Tibial nerve (tissue), 4 donors: ENCODE results near the gene UPB1. TPM values are rescaled to one million over a fixed set of nuclear protein-coding genes. Genes with fewer than 3 reads are reported as not detected.
"Not testable (repeated sequence)": the region's sequence is repeated elsewhere in the genome, so short reads cannot be mapped to it uniquely, and the experiment has no call there.

Experiments used
- DNase-seq, 2 donors: peaks; one replicate each; pipeline ENCODE4 v3.0.0-alpha.2; 2019; ENCODE audit warnings: low spot score in 2 of 2
- H3K27ac ChIP-seq, 4 donors: fragments of 200-600 bp; sonication (generic) in 3 of 4; one replicate each; pipeline ENCODE4 v1.5.1; 2017 to 2019; ENCODE audit warnings: mild to moderate bottlenecking in 1 of 4
- H3K27me3 ChIP-seq, 2 donors: fragments of 200-600 bp; sonication (generic) in 1 of 2; one replicate each; pipeline versions ENCODE4 v1.5.1 to v1.6.0; 2017 to 2019
- H3K36me3 ChIP-seq, 3 donors: fragments of 200-600 bp; sonication (generic); one replicate each; pipeline ENCODE4 v1.5.1; 2018 to 2019
- H3K4me1 ChIP-seq, 4 donors: fragments of 200-600 bp; sonication (generic) in 3 of 4; one replicate each; pipeline ENCODE4 v1.5.1; 2017 to 2019
- H3K4me3 ChIP-seq, 4 donors: fragments of 200-600 bp; sonication (generic) in 3 of 4; one replicate each; pipeline ENCODE4 v1.5.1; 2017 to 2019; ENCODE audit warnings: mild to moderate bottlenecking in 1 of 4, moderate library complexity in 1 of 4
- H3K9me3 ChIP-seq, 4 donors: fragments of 200-600 bp; sonication (generic) in 3 of 4; one replicate each; pipeline ENCODE4 v1.5.1; 2017 to 2019
- CTCF ChIP-seq, 5 experiments: fragments of 200-600 bp in 3 of 5; fragments of 450-650 bp in 2 of 5; sonication (generic) in 3 of 5; IDR thresholded peaks; one replicate each; pipeline ENCODE4 v1.5.1; 2016 to 2019; ENCODE audit warnings: antibody characterized with exemption in 5 of 5, mild to moderate bottlenecking in 3 of 5, moderate library complexity in 2 of 5
- EP300 ChIP-seq, 2 donors: sonication (generic); formaldehyde crosslinking; IDR thresholded peaks; one replicate each; pipeline ENCODE4 v1.6.1; 2017; ENCODE audit warnings: antibody characterized with exemption in 2 of 2, mild to moderate bottlenecking in 1 of 2
- POLR2A ChIP-seq, 2 donors: fragments of 450-650 bp; IDR thresholded peaks; one replicate each; pipeline ENCODE4 v1.6.1; 2017; ENCODE audit warnings: antibody characterized with exemption in 2 of 2, mild to moderate bottlenecking in 2 of 2, moderate library complexity in 2 of 2
- WGBS, 2 donors: methylation state at CpG; one replicate each; pipeline ENCODE4 v1.1.5; 2018; 5-methylcytosine and 5-hydroxymethylcytosine counted together
- total RNA-seq, 4 donors: library from RNA; depleted of rRNA; stranded (reverse); fragments of >200 nt; gene quantifications; one replicate each; pipeline ENCODE4 v1.1.0, GENCODE V29; 2016

UPB1 gene
- total RNA-seq, 4 donors from 2014 or later: 0.44 to 0.98 (median 0.63) TPM; not detected in 1

- no peak overlapping the region for H3K27ac ChIP-seq
- WGBS, 2 donors: 61 to 75% methylated on average over 2 of the region's 2 CpGs
Observed at GRCh38 chr22:24526191-24526590, 31.1 kb downstream of the UPB1 start.

GRCh38 chr22:24529898-24530297 is 34.8 kb downstream of the UPB1 start:
- DNase-seq: no peak
- WGBS, 2 donors: 81 to 83% methylated on average over 2 of the region's 2 CpGs
- no peak for TF ChIP-seq CTCF (IDR thresholded peaks at IDR 0.05)
- TF ChIP-seq EP300 (IDR thresholded peaks at IDR 0.05): no peak
- TF ChIP-seq POLR2A (IDR thresholded peaks at IDR 0.05): no peak
- H3K4me3 ChIP-seq: no peak overlapping the region
- H3K27ac ChIP-seq: no peak overlapping the region
- no peaks in the 10 kb centered on the region for H3K36me3 ChIP-seq
- peaks cover 0 to 10% (median 4%) of the 10 kb centered on the region in 4 donors for H3K4me1 ChIP-seq
- no peaks in the 10 kb centered on the region for H3K9me3 ChIP-seq
- H3K27me3 ChIP-seq: no peaks in the 10 kb centered on the region

More at GRCh38 chr22:24526191-24526590, 31.1 kb downstream of the UPB1 start:
- no peak overlapping the region for H3K4me3 ChIP-seq
- no peak for DNase-seq
- peaks cover 0 to 15% (median 4%) of the 10 kb centered on the region in 4 donors for H3K4me1 ChIP-seq
- no peaks in the 10 kb centered on the region for H3K27me3 ChIP-seq
- no peak for TF ChIP-seq POLR2A (IDR thresholded peaks at IDR 0.05)
- TF ChIP-seq EP300 (IDR thresholded peaks at IDR 0.05): no peak
- no peak for TF ChIP-seq CTCF (IDR thresholded peaks at IDR 0.05)
- no peaks in the 10 kb centered on the region for H3K36me3 ChIP-seq
- H3K9me3 ChIP-seq: no peaks in the 10 kb centered on the region

GRCh38 chr22:24530968-24531367 is 35.8 kb downstream of the UPB1 start:
- H3K36me3 ChIP-seq, H3K4me3 ChIP-seq, H3K27me3 ChIP-seq, H3K27ac ChIP-seq, H3K9me3 ChIP-seq, DNase-seq, H3K4me1 ChIP-seq: not testable (repeated sequence)
- WGBS, 2 donors: 63 to 76% methylated on average over 3 of the region's 3 CpGs

- Histone ChIP-seq H3K4me1 (no peaks in the 10 kb centered on the region), H3K27me3 (no peaks in the 10 kb centered on the region), H3K36me3 (no peaks in the 10 kb centered on the region), H3K27ac (no peak overlapping the region), H3K9me3 (no peaks in the 10 kb centered on the region), H3K4me3 (no peak overlapping the region)
- DNase-seq: no peak
- no peak for TF ChIP-seq CTCF (IDR thresholded peaks at IDR 0.05)
- TF ChIP-seq EP300 (IDR thresholded peaks at IDR 0.05): no peak
- TF ChIP-seq POLR2A (IDR thresholded peaks at IDR 0.05): no peak
- 92 to 94% methylated on average over 1 of the region's 1 CpG for WGBS, 2 donors
Observed at GRCh38 chr22:24532075-24532474, 36.9 kb downstream of the UPB1 start.

- WGBS, 2 donors: 95 to 100% methylated on average over 4 of the region's 4 CpGs
- Histone ChIP-seq H3K36me3 (peaks cover 0 to 31% (median 1%) of the 10 kb centered on the region in 3 donors), H3K27me3 (no peaks in the 10 kb centered on the region), H3K27ac (no peak overlapping the region), H3K4me1 (no peaks in the 10 kb centered on the region), H3K4me3 (no peak overlapping the region), H3K9me3 (no peaks in the 10 kb centered on the region)
- TF ChIP-seq POLR2A (IDR thresholded peaks at IDR 0.05) (no peak), EP300 (IDR thresholded peaks at IDR 0.05) (no peak), CTCF (IDR thresholded peaks at IDR 0.05) (no peak)
- DNase-seq: no peak
Observed at GRCh38 chr22:24535348-24535747, 40.2 kb downstream of the UPB1 start.

GRCh38 chr22:24536089-24536488 is 41.0 kb downstream of the UPB1 start:
- no peak for TF ChIP-seq EP300 (IDR thresholded peaks at IDR 0.05)
- no peak for TF ChIP-seq POLR2A (IDR thresholded peaks at IDR 0.05)
- no peak for TF ChIP-seq CTCF (IDR thresholded peaks at IDR 0.05)
- Histone ChIP-seq H3K27ac (no peak overlapping the region), H3K4me3 (no peak overlapping the region), H3K36me3 (peaks cover 0 to 39% (median 9%) of the 10 kb centered on the region in 3 donors), H3K9me3 (no peaks in the 10 kb centered on the region), H3K4me1 (no peaks in the 10 kb centered on the region), H3K27me3 (no peaks in the 10 kb centered on the region)
- no peak for DNase-seq
- WGBS, 2 donors: 78 to 95% methylated on average over 3 of the region's 3 CpGs
